Subcutaneous adipose tissue (tissue), 4 donors: ENCODE results near the gene CST11. TPM values are rescaled to one million over a fixed set of nuclear protein-coding genes. Genes with fewer than 3 reads are reported as not detected.

Experiments used
- CTCF ChIP-seq: fragments of 450-650 bp; IDR thresholded peaks from one replicate; pipeline ENCODE4 v1.5.1; 2016; ENCODE audit warnings: low read depth, mild to moderate bottlenecking, control low read depth, antibody characterized with exemption, moderate library complexity
- total RNA-seq, 4 donors: library from RNA; depleted of rRNA; stranded (reverse); fragments of >200 nt; gene quantifications; one replicate each; pipeline ENCODE4 v1.1.0, GENCODE V29; 2016

Gene CST11
- total RNA-seq, 4 donors from 2014 or later, result not detected

DNA sequence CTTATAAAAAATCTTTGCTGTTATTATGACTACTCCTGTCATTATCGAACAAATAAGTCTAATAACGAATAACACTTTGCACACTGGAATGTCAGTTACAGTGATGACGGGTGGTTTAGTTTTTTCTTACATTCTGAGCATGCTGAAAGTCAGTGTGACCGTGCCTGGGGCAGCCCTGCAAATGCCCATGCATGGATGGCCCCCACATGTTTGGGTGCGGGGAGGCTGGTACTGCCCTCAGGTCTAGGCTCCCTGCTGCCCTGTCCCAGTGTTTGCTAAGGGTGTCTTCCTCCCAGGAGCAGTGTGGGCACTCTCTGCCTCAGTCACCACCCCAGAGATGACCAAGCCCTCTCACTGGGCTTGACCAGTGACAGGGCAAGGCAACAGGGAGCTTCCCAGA lies 10.2 kb downstream of the CST11 start:
- TF ChIP-seq CTCF, result no peak

GRCh38 chr20:23441850-23442313 lies 10.8 kb downstream of the CST11 start:
- TF ChIP-seq CTCF, result no peak

DNA sequence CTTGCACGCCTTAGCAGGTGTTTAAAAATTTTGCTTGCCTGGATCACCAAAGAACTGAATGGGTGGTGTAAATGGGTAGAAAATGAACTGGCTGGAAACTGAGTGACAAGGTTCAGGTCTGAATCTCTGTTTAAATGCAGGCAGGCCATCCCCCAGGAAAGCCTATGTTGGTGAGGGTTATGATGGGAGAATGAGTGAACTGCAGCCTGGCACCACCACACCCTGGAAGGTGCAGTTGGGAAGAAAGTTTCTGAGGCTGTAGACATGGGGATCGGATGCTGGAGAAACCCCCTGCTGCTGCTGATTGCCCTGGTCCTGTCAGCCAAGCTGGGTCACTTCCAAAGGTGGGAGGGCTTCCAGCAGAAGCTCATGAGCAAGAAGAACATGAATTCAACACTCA lies 12.7 kb downstream of the CST11 start:
- TF ChIP-seq CTCF, result no peak

- no peak for TF ChIP-seq CTCF
Measured at GRCh38 chr20:23438661-23439060, 14.0 kb downstream of the CST11 start.

- TF ChIP-seq CTCF, result no peak
Measured at GRCh38 chr20:23437126-23437899, 15.4 kb downstream of the CST11 start.

DNA sequence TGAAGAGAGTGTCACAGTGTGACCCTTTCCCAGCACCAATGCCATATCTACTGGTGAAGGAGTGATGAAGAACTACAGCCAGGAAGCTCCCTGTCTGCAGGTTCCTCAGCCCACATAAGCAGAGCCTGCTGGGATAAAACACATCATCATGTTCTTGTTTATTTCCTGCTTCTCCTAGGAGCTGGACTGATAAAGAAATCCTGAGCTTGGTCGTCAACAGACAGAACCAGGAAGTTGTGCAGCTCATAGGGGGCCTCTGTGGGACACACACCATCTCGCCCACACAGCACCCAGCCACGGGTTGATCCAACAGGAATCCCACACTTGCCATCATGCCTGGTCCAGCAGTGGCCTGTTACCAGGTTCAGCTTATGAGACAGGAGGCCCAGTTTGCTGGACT lies 16.0 kb downstream of the CST11 start:
- no peak for TF ChIP-seq CTCF

DNA sequence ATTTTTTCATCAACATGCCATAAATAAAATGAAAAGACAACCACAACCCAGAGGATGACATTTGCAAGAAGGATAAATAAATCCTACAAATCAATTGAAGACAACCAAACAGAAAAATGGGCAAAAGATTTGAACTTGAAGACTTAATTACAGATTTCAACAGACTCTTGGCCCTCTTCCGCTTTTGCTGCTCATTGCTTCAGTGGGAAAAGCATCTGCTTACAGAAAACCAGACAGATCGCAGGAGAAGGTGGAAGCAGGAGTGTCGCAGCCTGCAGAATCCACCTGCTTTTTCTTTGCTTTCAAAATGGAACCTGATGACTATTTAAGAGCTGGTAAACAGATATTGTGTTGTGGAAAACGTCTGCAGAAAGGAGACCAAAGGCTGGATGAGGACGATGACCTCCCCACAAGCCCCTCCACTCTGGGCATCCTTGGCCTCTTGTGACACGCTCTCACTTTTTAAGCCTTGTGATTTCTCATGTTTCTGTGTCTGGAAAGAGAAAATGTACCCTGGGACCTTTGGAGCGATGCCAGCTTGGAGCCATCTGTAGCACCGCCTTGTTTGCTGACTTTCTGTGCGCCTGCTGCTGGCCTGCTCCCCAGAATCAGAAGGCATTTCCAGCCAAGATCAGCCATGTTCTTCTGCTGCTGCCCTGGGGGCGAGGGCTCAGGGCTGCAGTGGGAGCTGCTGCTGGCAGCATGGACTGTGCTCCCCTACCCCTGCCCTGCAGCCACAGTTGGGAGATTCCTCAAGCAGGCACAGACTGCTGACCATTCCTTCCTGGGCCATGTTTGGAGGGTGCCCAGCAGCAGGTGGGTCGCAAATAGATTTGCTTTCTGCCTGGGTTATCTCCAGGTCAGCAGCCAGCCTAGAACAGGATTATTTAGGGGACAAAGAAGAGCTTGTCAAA lies 16.8 kb downstream of the CST11 start:
- TF ChIP-seq CTCF, result no peak
